SU-DHL-6 (cell line): Measurements from ENCODE around the gene TRPT1.

Experiments
- H2AFZ ChIP-seq: fragments of 200-600 bp; sonication (generic); 2 replicates; pipeline ENCODE4 v1.6.1; 2014; ENCODE audit warnings: low read depth, mild to moderate bottlenecking, moderate library complexity, mixed read lengths, antibody characterized with exemption, low read length; ENCODE audit not compliant: severe bottlenecking
- H3F3A ChIP-seq: fragments of 200-600 bp; shearing (Covaris generic); 2 replicates; pipeline ENCODE4 v1.6.0; 2016; ENCODE audit warnings: antibody characterized with exemption, mild to moderate bottlenecking; ENCODE audit not compliant: insufficient read depth
- H3K27ac ChIP-seq: fragments of 200-600 bp; sonication (generic); 2 replicates; pipeline ENCODE4 v1.5.1; 2016; ENCODE audit warnings: low read depth, mild to moderate bottlenecking, low read length, moderate library complexity, mixed read lengths
- H3K27me3 ChIP-seq: fragments of 200-600 bp; sonication (generic), shearing (Covaris generic); 2 replicates; pipeline ENCODE4 v1.6.0; 2014; ENCODE audit warnings: mild to moderate bottlenecking, low read length
- H3K36me3 ChIP-seq: fragments of 200-600 bp; sonication (generic); 2 replicates; pipeline ENCODE4 v1.6.1; 2014; ENCODE audit warnings: mild to moderate bottlenecking, low read length, mixed read lengths
- H3K4me2 ChIP-seq: fragments of 300-600, 200-600 bp; shearing (Covaris generic), sonication (generic); 2 replicates; pipeline ENCODE4 v1.6.0; 2014; ENCODE audit warnings: low read length, low read depth, mild to moderate bottlenecking; ENCODE audit not compliant: poor library complexity, severe bottlenecking
- H3K4me3 ChIP-seq: fragments of 200-600 bp; sonication (generic); 2 replicates; pipeline ENCODE4 v1.5.1; 2014; ENCODE audit warnings: antibody characterized with exemption, low read length, mild to moderate bottlenecking, mixed read lengths; ENCODE audit not compliant: insufficient read depth, poor library complexity, severe bottlenecking
- H3K79me2 ChIP-seq: fragments of 200-600 bp; sonication (generic); 2 replicates; pipeline ENCODE4 v1.6.1; 2014; ENCODE audit warnings: mild to moderate bottlenecking, low read length, moderate library complexity; ENCODE audit not compliant: insufficient read depth
- H3K9ac ChIP-seq: fragments of 200-600 bp; sonication (generic); 2 replicates; pipeline ENCODE4 v1.7.0; 2014; ENCODE audit warnings: mild to moderate bottlenecking, low read length
- H3K9me2 ChIP-seq: fragments of 200-600 bp; sonication (generic); replicated peaks from 2 replicates; pipeline ENCODE4 v1.6.1; 2014; ENCODE audit warnings: low read length; ENCODE audit not compliant: insufficient read depth
- H3K9me3 ChIP-seq: fragments of 200-600 bp; sonication (generic); 2 replicates; pipeline ENCODE4 v1.6.1; 2014; ENCODE audit warnings: low read length, mixed read lengths; ENCODE audit not compliant: insufficient read depth
- H4K20me1 ChIP-seq: fragments of 200-600 bp; sonication (generic); 2 replicates; pipeline ENCODE4 v1.6.1; 2014; ENCODE audit warnings: low read depth, mild to moderate bottlenecking, antibody characterized with exemption, low read length, moderate library complexity, mixed read lengths
- CTCF ChIP-seq: fragments of 200-600 bp; sonication (generic); IDR thresholded peaks from one replicate; pipeline ENCODE4 v1.5.1; 2017; ENCODE audit warnings: antibody characterized with exemption, mild to moderate bottlenecking, low read length, moderate library complexity; ENCODE audit not compliant: insufficient read depth, poor library complexity, severe bottlenecking
- EZH2phosphoT487 ChIP-seq: fragments of 200-600 bp; sonication (generic), shearing (Covaris generic); conservative IDR thresholded peaks from 2 replicates; pipeline ENCODE4 v1.6.1; 2018; ENCODE audit warnings: mild to moderate bottlenecking, antibody characterized with exemption, low read length, moderate library complexity, mixed read lengths

Gene TRPT1, protein sequence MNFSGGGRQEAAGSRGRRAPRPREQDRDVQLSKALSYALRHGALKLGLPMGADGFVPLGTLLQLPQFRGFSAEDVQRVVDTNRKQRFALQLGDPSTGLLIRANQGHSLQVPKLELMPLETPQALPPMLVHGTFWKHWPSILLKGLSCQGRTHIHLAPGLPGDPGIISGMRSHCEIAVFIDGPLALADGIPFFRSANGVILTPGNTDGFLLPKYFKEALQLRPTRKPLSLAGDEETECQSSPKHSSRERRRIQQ

DNA sequence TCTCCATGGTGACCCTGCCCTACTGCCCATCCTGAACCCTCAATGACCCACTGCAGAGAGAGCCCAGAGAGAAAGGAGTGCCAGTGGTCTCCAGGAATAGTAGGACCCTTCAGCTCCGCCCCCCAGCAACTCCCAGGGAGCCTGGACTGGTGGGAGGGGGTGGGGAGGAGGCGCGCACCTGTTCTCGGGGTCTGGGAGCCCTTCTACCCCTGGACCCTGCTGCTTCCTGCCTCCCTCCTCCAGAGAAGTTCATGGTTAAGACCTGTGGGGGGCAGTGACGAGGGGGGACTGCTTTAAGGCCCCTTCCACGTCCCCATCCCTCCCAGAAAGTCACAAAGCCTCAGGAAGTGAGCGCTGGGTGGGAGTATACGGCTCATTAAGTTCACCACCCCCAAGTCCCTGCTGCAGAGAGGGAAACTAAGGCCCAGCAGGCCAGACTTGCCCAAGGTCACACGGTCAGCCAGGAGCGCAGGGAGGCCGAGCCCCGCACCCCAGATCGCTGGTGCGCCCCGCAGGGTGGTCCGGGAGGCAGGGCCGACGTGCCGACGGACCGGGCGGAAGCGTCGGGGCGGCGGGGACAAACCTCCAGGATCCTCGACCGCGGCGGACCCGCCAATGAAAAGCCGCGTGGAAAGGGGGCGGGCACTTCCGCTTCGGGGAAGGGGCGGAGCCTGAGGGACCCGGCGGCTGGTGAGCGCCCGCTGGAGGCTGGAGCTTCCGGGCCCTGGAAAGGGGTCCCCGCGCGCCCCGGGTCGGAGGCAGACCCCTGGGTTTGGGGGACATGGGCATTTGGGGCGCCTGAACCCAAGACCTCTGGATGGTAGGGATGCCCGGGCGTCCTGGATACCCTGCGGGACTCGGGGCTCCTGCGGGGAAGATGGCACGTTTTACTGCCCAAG lies at the start of gene TRPT1, which contains the start of gene NUDT22:
TRPT1 (minus strand) TSS at position 579 of the 899 bp plus-strand sequence; CDS start at position 253, 326 bp downstream.
NUDT22 (plus strand) TSS at position 667 of the 899 bp plus-strand sequence. CDS start 379 bp downstream, outside the sequence.
- Histone ChIP-seq H3K27me3 (no peaks in the 10 kb centered on the region), H3K9me3 (no peaks in the 10 kb centered on the region), H3K36me3 (no peaks in the 10 kb centered on the region), H3K27ac (peak within 1 kb of the TSS; percentile 88), H3K4me3 (peak within 1 kb of the TSS; percentile 83), H2AFZ (peak within 1 kb of the TSS; percentile 55), H3K9ac (peak within 1 kb of the TSS; percentile 94), H3F3A (peaks cover 41% of the 10 kb centered on the region), H3K4me2 (peak within 1 kb of the TSS; percentile 87), H4K20me1 (no peaks in the 10 kb centered on the region), H3K9me2 (no peaks in the 10 kb centered on the region), H3K79me2 (no peaks in the 10 kb centered on the region; the same call in 1 of the 2 replicates)
- peak; percentile 8 for TF ChIP-seq CTCF
- TF ChIP-seq EZH2phosphoT487: no peak

- H3K9me3 ChIP-seq: no peaks in the 10 kb centered on the region
- no peak overlapping the region for H3K4me2 ChIP-seq
- H3K27ac ChIP-seq: no peak overlapping the region
- H4K20me1 ChIP-seq: no peaks in the 10 kb centered on the region
- H3K79me2 ChIP-seq: no peaks in the 10 kb centered on the region
- TF ChIP-seq CTCF (no peak), EZH2phosphoT487 (no peak)
- H3F3A ChIP-seq: peaks cover 13% of the 10 kb centered on the region; the same call in 1 of the 2 replicates
- H3K9ac ChIP-seq: no peak overlapping the region
- no peaks in the 10 kb centered on the region for H3K36me3 ChIP-seq
- H3K4me3 ChIP-seq: no peak overlapping the region
- H3K9me2 ChIP-seq: no peaks in the 10 kb centered on the region
- no peak overlapping the region for H2AFZ ChIP-seq
- H3K27me3 ChIP-seq: no peaks in the 10 kb centered on the region
Measured at GRCh38 chr11:64275031-64275800, 49.2 kb upstream of the TRPT1 start.

GRCh38 chr11:64269540-64270220 lies 43.7 kb upstream of the TRPT1 start:
- Histone ChIP-seq H3K27me3 (no peaks in the 10 kb centered on the region), H3K36me3 (no peaks in the 10 kb centered on the region), H3K27ac (peak overlapping the region; percentile 88), H3K9me2 (no peaks in the 10 kb centered on the region), H4K20me1 (no peaks in the 10 kb centered on the region), H3K79me2 (0 out of 2 replicates have a peak, but pooled peaks cover 6% of the 10 kb centered on the region), H3K4me3 (peak overlapping the region; percentile 87), H2AFZ (peak overlapping the region; percentile 52), H3F3A (peaks cover 15% of the 10 kb centered on the region; the same call in 1 of the 2 replicates), H3K9me3 (no peaks in the 10 kb centered on the region), H3K4me2 (peak overlapping the region; percentile 91), H3K9ac (peak overlapping the region; percentile 92)
- TF ChIP-seq EZH2phosphoT487 (no peak), CTCF (no peak)
